EH (cell line): ENCODE data around the gene MCMBP.
"Not testable (repeated sequence)": the region's sequence is repeated elsewhere in the genome, so short reads cannot be mapped to it uniquely, and the experiment has no call there.

Experiments used
- DNase-seq: peaks from one replicate; pipeline ENCODE4 v3.0.0-alpha.2; 2015; ENCODE audit warnings: low read depth

The MCMBP gene

GRCh38 chr10:119872610-119872859 is at the start of gene MCMBP:
Gene MCMBP (minus strand): TSS chr10:119872843. CDS start chr10:119872584, 259 bp downstream.
- DNase-seq = no peak

- DNase-seq = no peak
These were observed 47.2 kb upstream of the MCMBP start for GRCh38 chr10:119919826-119920225.

- DNase-seq = peak; percentile 59
These were observed 46.6 kb upstream of the MCMBP start for GRCh38 chr10:119919271-119919670.

- DNase-seq = peak; percentile 10
These were observed 45.1 kb upstream of the MCMBP start for GRCh38 chr10:119917777-119918176.

- DNase-seq = no peak
These were observed 38.0 kb upstream of the MCMBP start for GRCh38 chr10:119910689-119911088.

- DNase-seq = peak; percentile 61
These were observed 35.5 kb upstream of the MCMBP start for GRCh38 chr10:119908166-119908565.

- not testable (repeated sequence) for DNase-seq
These were observed 35.1 kb upstream of the MCMBP start for GRCh38 chr10:119907695-119908094.

- DNase-seq = no peak
These were observed 31.5 kb upstream of the MCMBP start for GRCh38 chr10:119903946-119904666.

GRCh38 chr10:119898577-119898976 is 25.9 kb upstream of the MCMBP start:
- DNase-seq = no peak

GRCh38 chr10:119896937-119897770 is 24.5 kb upstream of the MCMBP start:
- peak; percentile 51 for DNase-seq

GRCh38 chr10:119896061-119896655 is 23.5 kb upstream of the MCMBP start:
- DNase-seq = peak; percentile 57

- no peak for DNase-seq
These were observed 21.3 kb upstream of the MCMBP start for GRCh38 chr10:119893845-119894427.

GRCh38 chr10:119893074-119893473 is 20.4 kb upstream of the MCMBP start:
- DNase-seq = no peak

- DNase-seq = peak; percentile 97
These were observed 19.8 kb upstream of the MCMBP start, which contains the start of gene SEC23IP for GRCh38 chr10:119892188-119893065. Gene SEC23IP (plus strand): TSS chr10:119892730. CDS start chr10:119892783, 53 bp downstream.

GRCh38 chr10:119891849-119892187 is 19.2 kb upstream of the MCMBP start:
- DNase-seq = not testable (repeated sequence)

GRCh38 chr10:119890307-119890706 is 17.7 kb upstream of the MCMBP start:
- not testable (repeated sequence) for DNase-seq

- not testable (repeated sequence) for DNase-seq
These were observed 16.6 kb upstream of the MCMBP start for GRCh38 chr10:119889201-119889600.

GRCh38 chr10:119888715-119889114 is 16.1 kb upstream of the MCMBP start:
- DNase-seq = not testable (repeated sequence)

GRCh38 chr10:119886070-119886469 is 13.4 kb upstream of the MCMBP start:
- DNase-seq = not testable (repeated sequence)

GRCh38 chr10:119883901-119884611 is 11.4 kb upstream of the MCMBP start:
- DNase-seq = not testable (repeated sequence)

- no peak for DNase-seq
These were observed 5.9 kb upstream of the MCMBP start for GRCh38 chr10:119878524-119878923.
